ENCODE measurements around the gene PAWR.

DNA sequence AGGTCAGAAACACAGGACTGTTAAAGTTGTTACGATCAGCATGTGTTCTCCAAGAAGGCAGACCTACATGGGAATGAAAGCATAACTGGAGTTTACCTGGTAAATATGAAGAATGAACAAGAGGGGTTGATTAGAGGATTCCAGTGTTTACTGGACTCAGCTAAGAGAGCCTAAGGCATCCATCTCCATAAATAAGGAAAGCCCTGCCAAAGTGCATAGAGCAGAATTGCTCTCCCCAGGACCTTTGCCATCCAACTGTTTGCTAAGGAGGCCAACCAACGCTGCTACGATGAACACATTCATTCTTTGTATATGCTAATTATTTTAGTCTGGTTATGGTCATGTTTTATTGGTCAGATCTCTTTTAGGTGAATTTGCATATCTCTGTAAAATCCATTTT is 17.1 kb upstream of the PAWR start:
- no peak for TF ChIP-seq EZH2 (IDR thresholded peaks at IDR 0.05)
- TF ChIP-seq CTCF (IDR thresholded peaks at IDR 0.05), result no peak
- TF ChIP-seq EZH2phosphoT487 (IDR thresholded peaks at IDR 0.05), result no peak

All from neural progenitor cell (in vitro differentiated cells).